GM18861 (cell line): Measurements from ENCODE around the gene PLEKHG3.

Experiments
- ATAC-seq: cut with Tn5 transposase; IDR thresholded peaks from one replicate; pipeline ENCODE4 v1.9.1; 2021; ENCODE audit not compliant: unreplicated experiment

PLEKHG3 gene

DNA sequence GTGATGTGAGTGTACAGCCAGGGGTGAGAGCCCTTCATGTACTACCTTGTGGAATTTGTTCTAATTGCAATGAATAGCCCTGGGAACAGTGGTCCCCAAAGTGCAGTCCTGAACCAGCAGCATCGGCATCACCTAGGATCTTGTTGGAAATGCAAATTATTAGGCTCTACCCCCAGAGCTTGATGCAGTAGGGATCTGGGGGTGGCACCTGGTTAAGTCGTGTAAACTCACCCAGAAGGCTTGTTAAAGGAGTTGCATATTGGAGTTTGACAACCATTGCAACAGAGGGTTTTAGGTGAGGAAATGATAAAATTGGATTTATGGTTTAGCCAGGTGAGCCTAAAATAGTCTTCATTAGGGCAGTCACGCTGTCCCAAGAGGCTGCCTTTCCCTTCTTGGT, 73.2 kb downstream of the PLEKHG3 start:
- ATAC-seq, result no peak

GRCh38 chr14:64778104-64778754, 74.0 kb downstream of the PLEKHG3 start:
- no peak for ATAC-seq

- ATAC-seq, result no peak
Observed at GRCh38 chr14:64779472-64779871, 75.2 kb downstream of the PLEKHG3 start.

- no peak for ATAC-seq
Observed at GRCh38 chr14:64782196-64782595, 78.0 kb downstream of the PLEKHG3 start.

DNA sequence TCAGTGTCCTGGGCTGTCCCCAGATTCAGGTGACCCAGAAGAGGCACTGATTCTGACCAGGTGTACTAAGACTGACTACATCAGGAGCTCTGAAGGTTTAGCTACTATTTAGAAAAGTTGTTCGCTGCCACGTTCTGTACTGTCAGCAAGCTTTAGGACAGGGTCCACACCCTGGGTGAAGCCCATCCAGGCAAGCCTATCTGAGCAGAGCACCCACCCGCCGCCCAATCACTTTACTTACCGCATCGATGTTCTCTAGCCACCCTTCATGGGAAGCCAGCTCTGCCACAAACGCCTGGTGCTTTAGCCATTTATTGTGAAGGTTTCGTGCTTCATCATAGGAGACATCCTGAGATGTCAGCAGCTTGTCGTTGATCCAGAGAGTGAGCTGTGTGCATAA, 79.8 kb downstream of the PLEKHG3 start:
- ATAC-seq, result no peak

GRCh38 chr14:64786296-64787149, 82.3 kb downstream of the PLEKHG3 start:
- no peak for ATAC-seq

- ATAC-seq, result no peak
Observed at GRCh38 chr14:64787619-64788018, 83.4 kb downstream of the PLEKHG3 start.

DNA sequence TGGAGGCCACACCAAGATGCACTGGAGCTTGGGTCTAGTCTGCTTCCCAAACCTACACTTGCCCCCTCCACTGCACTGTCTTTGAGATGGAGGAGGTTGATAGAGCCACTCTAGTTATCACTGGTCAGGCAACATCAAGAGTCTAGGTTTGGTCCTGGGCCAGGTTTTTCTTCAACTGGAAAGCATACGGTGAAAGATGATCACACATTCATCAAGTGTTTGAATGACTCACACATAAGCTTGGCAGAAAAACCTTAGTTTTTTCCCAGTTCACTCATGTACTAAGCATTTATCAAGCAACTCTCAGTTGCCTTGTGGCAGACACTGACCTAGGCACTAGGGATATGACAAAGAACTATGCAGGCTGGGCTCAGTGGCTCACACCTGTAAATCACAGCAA, 84.5 kb downstream of the PLEKHG3 start:
- no peak for ATAC-seq

DNA sequence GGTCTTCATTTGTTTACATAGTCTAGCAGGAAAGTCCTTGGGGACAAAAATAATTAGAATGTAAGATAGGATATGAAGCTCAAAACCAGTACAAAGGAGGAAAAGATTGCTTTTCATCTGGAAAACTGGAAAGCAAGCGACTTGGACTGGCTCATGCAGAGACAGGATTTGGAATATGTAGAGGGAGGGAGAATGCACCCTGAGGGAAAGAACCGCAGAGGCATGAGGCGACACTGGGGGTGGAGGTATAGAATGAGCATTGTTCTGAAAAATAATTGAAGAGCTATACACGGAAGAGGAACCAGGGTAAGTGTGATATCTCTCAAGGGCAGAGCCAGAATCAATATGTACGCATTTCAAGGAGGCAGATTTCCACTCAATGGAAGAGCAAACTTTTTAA, 85.5 kb downstream of the PLEKHG3 start:
- no peak for ATAC-seq

- ATAC-seq, result no peak
Observed at GRCh38 chr14:64790478-64790877, 86.3 kb downstream of the PLEKHG3 start.

GRCh38 chr14:64792231-64792630, 88.0 kb downstream of the PLEKHG3 start:
- ATAC-seq, result no peak

- no peak for ATAC-seq
Observed at GRCh38 chr14:64792871-64793560, 88.8 kb downstream of the PLEKHG3 start.

DNA sequence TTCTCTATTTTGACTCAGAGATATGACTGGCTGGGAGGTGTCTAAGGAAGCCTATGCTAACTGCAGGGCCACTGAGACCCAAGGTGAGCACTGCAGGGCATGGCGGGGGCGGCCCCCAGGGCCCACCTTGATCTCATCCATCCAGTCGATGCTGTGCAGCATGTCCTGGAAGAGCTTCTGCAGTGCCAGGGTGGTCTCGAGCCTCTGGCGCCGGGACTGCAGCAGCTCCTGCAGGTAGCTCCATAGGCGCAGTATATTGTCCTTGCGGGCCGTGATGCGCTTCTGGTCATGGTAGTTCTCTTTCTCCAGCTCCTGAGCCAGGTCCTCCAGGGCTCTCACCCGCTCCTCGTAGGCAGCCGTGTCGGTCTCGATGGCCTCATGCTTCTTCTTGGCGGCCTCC, 91.0 kb downstream of the PLEKHG3 start:
- ATAC-seq, result no peak

DNA sequence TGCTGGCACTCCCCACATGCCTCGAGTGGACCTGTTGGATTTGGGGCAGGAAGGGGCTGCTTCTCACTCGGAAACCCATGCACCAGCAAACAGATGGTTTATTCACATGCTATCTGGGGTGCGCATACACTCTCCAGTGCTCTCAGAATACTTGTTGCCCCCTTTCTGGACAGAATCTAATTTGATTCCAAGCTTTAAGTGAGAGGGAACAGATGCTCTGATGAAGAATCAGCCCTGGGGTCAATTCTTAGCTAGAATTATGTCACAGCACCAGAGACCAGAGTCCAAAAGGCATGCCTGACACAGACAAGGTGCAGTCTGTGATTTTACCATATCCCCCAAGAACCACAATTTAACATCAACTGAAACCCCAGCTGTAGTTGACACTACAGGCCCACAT, 91.7 kb downstream of the PLEKHG3 start:
- ATAC-seq, result no peak

- ATAC-seq, result no peak
Observed at GRCh38 chr14:64796369-64796768, 92.1 kb downstream of the PLEKHG3 start.

DNA sequence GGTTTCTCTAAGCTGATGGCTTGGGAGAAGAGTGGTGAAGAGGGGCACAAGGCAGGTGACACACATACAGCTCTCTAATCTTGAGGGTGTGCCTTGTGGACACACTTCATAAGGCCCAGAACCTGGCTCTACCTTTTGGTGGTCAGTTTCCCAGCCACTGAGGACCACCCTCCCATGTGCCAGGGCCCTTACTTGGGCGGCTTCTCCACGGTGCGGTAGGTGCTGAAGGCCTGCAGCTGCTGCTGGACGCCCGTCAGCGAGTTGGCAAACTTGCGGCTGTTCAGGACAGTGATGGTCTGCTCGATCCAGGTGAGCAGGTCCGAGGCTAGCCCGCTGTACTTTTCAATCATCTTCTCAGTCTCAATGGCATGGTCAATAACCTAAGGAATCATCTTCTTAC, 95.3 kb downstream of the PLEKHG3 start:
- no peak for ATAC-seq
